Activated CD8-positive, alpha-beta T cell treated with anti-CD3 and anti-CD28 coated beads, Interleukin-2, amount 10 ng/mL, durations not matched to agents 7 days and 5 days (primary cell): ENCODE data around the gene B4GALT5. TPM values are rescaled to one million over a fixed set of nuclear protein-coding genes. Genes with fewer than 3 reads are reported as not detected.
"Not testable (repeated sequence)": the region's sequence is repeated elsewhere in the genome, so short reads cannot be mapped to it uniquely, and the experiment has no call there.

Experiments
- ATAC-seq: fragments of 150-1000 bp; cut with Tn5 transposase; one replicate; pipeline ENCODE4 v1.10.0; 2021; ENCODE audit warnings: moderate library complexity
- CTCF ChIA-PET: fragments of 350-600 bp; sonication (Branson Sonifier 250); formaldehyde crosslinking; loops from one replicate; lab custom pipeline; 2021; ENCODE audit warnings: antibody characterized with exemption; lab: Charles Lee
- POLR2A ChIA-PET: fragments of 350-600 bp; sonication (Branson Sonifier 250); formaldehyde crosslinking; loops from one replicate; lab custom pipeline; 2021; ENCODE audit warnings: antibody characterized with exemption; lab: Charles Lee
- DNase-seq: peaks from one replicate; pipeline ENCODE4 v3.0.0-alpha.2; 2020
- H3K27ac Mint-ChIP-seq: one replicate; pipeline ENCODE4 v1.8.0; 2021; ENCODE audit warnings: mild to moderate bottlenecking, mixed read lengths
- H3K27me3 Mint-ChIP-seq: one replicate; pipeline ENCODE4 v1.8.0; 2021; ENCODE audit warnings: low read depth, mixed read lengths
- H3K36me3 Mint-ChIP-seq: one replicate; pipeline ENCODE4 v1.8.0; 2021; ENCODE audit warnings: low read depth, mixed read lengths
- H3K4me1 Mint-ChIP-seq: one replicate; pipeline ENCODE4 v1.8.0; 2021; ENCODE audit warnings: low read depth, mixed read lengths
- H3K4me3 Mint-ChIP-seq: one replicate; pipeline ENCODE4 v1.8.0; 2021; ENCODE audit warnings: mild to moderate bottlenecking, mixed read lengths
- H3K9me3 Mint-ChIP-seq: one replicate; pipeline ENCODE4 v1.8.0; 2022; ENCODE audit warnings: mixed read lengths; ENCODE audit not compliant: insufficient read depth
- total RNA-seq, 2 experiments: library from RNA; stranded (reverse); gene quantifications; one replicate each; pipeline ENCODE4 v1.2.3, GENCODE V29; 2021

The B4GALT5 gene
- total RNA-seq, 2 experiments from 2014 or later = 13.3 to 13.4 TPM

- H3K27ac Mint-ChIP-seq = no peak overlapping the region
- ATAC-seq (no peak), DNase-seq (no peak)
- POLR2A ChIA-PET = interaction anchor here (1.3 kb wide), 1 partner anchor 101 kb away, joined by 4 read pairs; the partner anchor contains the start of gene SLC9A8
- H3K4me3 Mint-ChIP-seq = peak overlapping the region; percentile 81
- H3K36me3 Mint-ChIP-seq = no peaks in the 10 kb centered on the region
- H3K4me1 Mint-ChIP-seq = peaks cover 26% of the 10 kb centered on the region
- no peaks in the 10 kb centered on the region for H3K9me3 Mint-ChIP-seq
- CTCF ChIA-PET = interaction anchor here (0.6 to 2.7 kb wide), 5 partner anchors 10 to 171 kb away, joined by 3 to 13 read pairs (median 4); no protein-coding TSS in a partner anchor
- no peaks in the 10 kb centered on the region for H3K27me3 Mint-ChIP-seq
These were observed 1.6 kb downstream of the B4GALT5 start for GRCh38 chr20:49712118-49712517.

- ChIA-PET POLR2A (interaction anchor here (1.3 kb wide), 1 partner anchor 101 kb away, joined by 4 read pairs; the partner anchor contains the start of gene SLC9A8), CTCF (interaction anchor here (0.6 to 2.7 kb wide), 5 partner anchors 9 to 170 kb away, joined by 3 to 13 read pairs (median 4); no protein-coding TSS in a partner anchor)
- no peak for DNase-seq
- peak overlapping the region; percentile 1 for H3K4me3 Mint-ChIP-seq
- no peaks in the 10 kb centered on the region for H3K27me3 Mint-ChIP-seq
- ATAC-seq = no peak
- H3K27ac Mint-ChIP-seq = no peak overlapping the region
- H3K9me3 Mint-ChIP-seq = no peaks in the 10 kb centered on the region
- no peaks in the 10 kb centered on the region for H3K36me3 Mint-ChIP-seq
- peaks cover 29% of the 10 kb centered on the region for H3K4me1 Mint-ChIP-seq
These were observed 2.1 kb downstream of the B4GALT5 start for GRCh38 chr20:49711667-49711987.

GRCh38 chr20:49710971-49711666 lies 2.6 kb downstream of the B4GALT5 start:
- no peaks in the 10 kb centered on the region for H3K36me3 Mint-ChIP-seq
- POLR2A ChIA-PET = interaction anchor here (1.3 kb wide), 1 partner anchor 102 kb away, joined by 4 read pairs; the partner anchor contains the start of gene SLC9A8
- peaks cover 34% of the 10 kb centered on the region for H3K4me1 Mint-ChIP-seq
- ATAC-seq (no peak), DNase-seq (no peak)
- no peaks in the 10 kb centered on the region for H3K9me3 Mint-ChIP-seq
- H3K4me3 Mint-ChIP-seq = no peak overlapping the region
- CTCF ChIA-PET = interaction anchor here (0.6 to 2.7 kb wide), 7 partner anchors 9 to 170 kb away, joined by 3 to 13 read pairs (median 4); no protein-coding TSS in a partner anchor
- H3K27ac Mint-ChIP-seq = no peak overlapping the region
- H3K27me3 Mint-ChIP-seq = no peaks in the 10 kb centered on the region

- DNase-seq = no peak
- Mint-ChIP-seq H3K9me3 (no peaks in the 10 kb centered on the region), H3K4me3 (no peak overlapping the region), H3K27ac (no peak overlapping the region), H3K36me3 (peaks cover under 1% of the 10 kb centered on the region), H3K4me1 (peaks cover 35% of the 10 kb centered on the region), H3K27me3 (no peaks in the 10 kb centered on the region)
- ATAC-seq = no peak
- POLR2A ChIA-PET = no interaction called here
- CTCF ChIA-PET = no interaction called here
These were observed 6.6 kb downstream of the B4GALT5 start for GRCh38 chr20:49707118-49707517.

GRCh38 chr20:49706630-49707091 lies 7.0 kb downstream of the B4GALT5 start:
- Mint-ChIP-seq H3K27ac (no peak overlapping the region), H3K4me3 (no peak overlapping the region), H3K4me1 (peaks cover 35% of the 10 kb centered on the region), H3K9me3 (no peaks in the 10 kb centered on the region), H3K36me3 (peaks cover 2% of the 10 kb centered on the region), H3K27me3 (no peaks in the 10 kb centered on the region)
- ATAC-seq = no peak
- no peak for DNase-seq
- ChIA-PET POLR2A (no interaction called here), CTCF (no interaction called here)

- H3K27ac Mint-ChIP-seq, ATAC-seq, H3K36me3 Mint-ChIP-seq, H3K27me3 Mint-ChIP-seq, DNase-seq, POLR2A ChIA-PET, H3K9me3 Mint-ChIP-seq, H3K4me3 Mint-ChIP-seq, CTCF ChIA-PET: not testable (repeated sequence)
- peaks cover 36% of the 10 kb centered on the region for H3K4me1 Mint-ChIP-seq
These were observed 7.8 kb downstream of the B4GALT5 start for GRCh38 chr20:49705893-49706292.

- H3K36me3 Mint-ChIP-seq = peaks cover 2% of the 10 kb centered on the region
- H3K27me3 Mint-ChIP-seq = no peaks in the 10 kb centered on the region
- ATAC-seq (peak; percentile 39), DNase-seq (no peak)
- ChIA-PET POLR2A (no interaction called here), CTCF (no interaction called here)
- no peak overlapping the region for H3K4me3 Mint-ChIP-seq
- no peaks in the 10 kb centered on the region for H3K9me3 Mint-ChIP-seq
- H3K4me1 Mint-ChIP-seq = peaks cover 40% of the 10 kb centered on the region
- no peak overlapping the region for H3K27ac Mint-ChIP-seq
These were observed 8.3 kb downstream of the B4GALT5 start for GRCh38 chr20:49705358-49705757.

GRCh38 chr20:49704932-49705336 lies 8.7 kb downstream of the B4GALT5 start:
- ChIA-PET POLR2A (no interaction called here), CTCF (no interaction called here)
- Mint-ChIP-seq H3K4me1 (peaks cover 40% of the 10 kb centered on the region), H3K27ac (no peak overlapping the region), H3K27me3 (no peaks in the 10 kb centered on the region), H3K36me3 (peaks cover 2% of the 10 kb centered on the region), H3K9me3 (no peaks in the 10 kb centered on the region), H3K4me3 (no peak overlapping the region)
- DNase-seq (no peak), ATAC-seq (no peak)

GRCh38 chr20:49701916-49702315 lies 11.8 kb downstream of the B4GALT5 start:
- Mint-ChIP-seq H3K36me3 (peaks cover 4% of the 10 kb centered on the region), H3K4me3 (no peak overlapping the region), H3K9me3 (no peaks in the 10 kb centered on the region), H3K27me3 (no peaks in the 10 kb centered on the region), H3K4me1 (peaks cover 56% of the 10 kb centered on the region), H3K27ac (no peak overlapping the region)
- CTCF ChIA-PET = interaction anchor here (0.6 to 1.0 kb wide), 2 partner anchors 10 to 88 kb away, joined by 3 read pairs; no protein-coding TSS in a partner anchor
- DNase-seq (no peak), ATAC-seq (no peak)
- POLR2A ChIA-PET = no interaction called here

GRCh38 chr20:49701241-49701790 lies 12.4 kb downstream of the B4GALT5 start:
- ChIA-PET POLR2A (no interaction called here), CTCF (no interaction called here)
- no peak for DNase-seq
- Mint-ChIP-seq H3K4me1 (peaks cover 50% of the 10 kb centered on the region), H3K9me3 (no peaks in the 10 kb centered on the region), H3K27me3 (no peaks in the 10 kb centered on the region), H3K4me3 (no peak overlapping the region), H3K36me3 (peaks cover 4% of the 10 kb centered on the region), H3K27ac (peak overlapping the region; percentile 52)
- ATAC-seq = no peak

GRCh38 chr20:49700411-49701185 lies 13.1 kb downstream of the B4GALT5 start:
- DNase-seq (no peak), ATAC-seq (no peak)
- Mint-ChIP-seq H3K27ac (no peak overlapping the region), H3K4me3 (no peak overlapping the region), H3K9me3 (no peaks in the 10 kb centered on the region), H3K4me1 (peaks cover 47% of the 10 kb centered on the region), H3K36me3 (peaks cover 4% of the 10 kb centered on the region), H3K27me3 (no peaks in the 10 kb centered on the region)
- CTCF ChIA-PET = no interaction called here
- POLR2A ChIA-PET = no interaction called here
